Measurements from ENCODE around the gene AHI1. TPM values are rescaled to one million over a fixed set of nuclear protein-coding genes. Genes with fewer than 3 reads are reported as not detected.

AHI1 gene
- total RNA-seq, 6 experiments from 2014 or later = 14.6 to 19.1 (median 17.0) TPM

DNA sequence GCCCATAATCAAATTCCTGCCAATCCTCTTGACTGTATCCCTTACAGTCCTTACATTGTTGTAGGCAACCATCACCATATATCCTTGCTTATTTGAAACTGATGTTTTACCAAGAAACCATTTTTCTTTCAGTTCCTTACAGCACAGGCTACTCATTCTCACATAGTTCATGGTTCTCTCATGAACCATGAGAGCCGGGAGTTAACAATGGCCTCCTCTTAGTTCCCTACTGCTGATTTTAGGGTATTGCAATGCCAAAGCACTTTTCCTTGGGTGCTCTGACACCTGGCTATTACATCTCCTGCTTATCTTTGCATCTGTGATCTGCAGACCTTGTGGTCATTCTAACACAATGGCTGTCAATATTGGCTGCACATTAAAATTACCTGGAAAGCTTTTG lies 183.0 kb downstream of the AHI1 start:
- Mint-ChIP-seq H3K27ac (no peak overlapping the region), H3K4me1 (ENCODE audit: low read depth) (peaks cover 2% of the 10 kb centered on the region), H3K4me3 (no peak overlapping the region), H3K9me3 (no peaks in the 10 kb centered on the region), H3K36me3 (ENCODE audit: low read depth) (peaks cover 17% of the 10 kb centered on the region), H3K27me3 (ENCODE audit: insufficient read depth) (no peaks in the 10 kb centered on the region)
- TF ChIP-seq, protein P1, sequence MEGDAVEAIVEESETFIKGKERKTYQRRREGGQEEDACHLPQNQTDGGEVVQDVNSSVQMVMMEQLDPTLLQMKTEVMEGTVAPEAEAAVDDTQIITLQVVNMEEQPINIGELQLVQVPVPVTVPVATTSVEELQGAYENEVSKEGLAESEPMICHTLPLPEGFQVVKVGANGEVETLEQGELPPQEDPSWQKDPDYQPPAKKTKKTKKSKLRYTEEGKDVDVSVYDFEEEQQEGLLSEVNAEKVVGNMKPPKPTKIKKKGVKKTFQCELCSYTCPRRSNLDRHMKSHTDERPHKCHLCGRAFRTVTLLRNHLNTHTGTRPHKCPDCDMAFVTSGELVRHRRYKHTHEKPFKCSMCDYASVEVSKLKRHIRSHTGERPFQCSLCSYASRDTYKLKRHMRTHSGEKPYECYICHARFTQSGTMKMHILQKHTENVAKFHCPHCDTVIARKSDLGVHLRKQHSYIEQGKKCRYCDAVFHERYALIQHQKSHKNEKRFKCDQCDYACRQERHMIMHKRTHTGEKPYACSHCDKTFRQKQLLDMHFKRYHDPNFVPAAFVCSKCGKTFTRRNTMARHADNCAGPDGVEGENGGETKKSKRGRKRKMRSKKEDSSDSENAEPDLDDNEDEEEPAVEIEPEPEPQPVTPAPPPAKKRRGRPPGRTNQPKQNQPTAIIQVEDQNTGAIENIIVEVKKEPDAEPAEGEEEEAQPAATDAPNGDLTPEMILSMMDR (IDR thresholded peaks at IDR 0.05) = no peak
- no peak for DNase-seq

DNA sequence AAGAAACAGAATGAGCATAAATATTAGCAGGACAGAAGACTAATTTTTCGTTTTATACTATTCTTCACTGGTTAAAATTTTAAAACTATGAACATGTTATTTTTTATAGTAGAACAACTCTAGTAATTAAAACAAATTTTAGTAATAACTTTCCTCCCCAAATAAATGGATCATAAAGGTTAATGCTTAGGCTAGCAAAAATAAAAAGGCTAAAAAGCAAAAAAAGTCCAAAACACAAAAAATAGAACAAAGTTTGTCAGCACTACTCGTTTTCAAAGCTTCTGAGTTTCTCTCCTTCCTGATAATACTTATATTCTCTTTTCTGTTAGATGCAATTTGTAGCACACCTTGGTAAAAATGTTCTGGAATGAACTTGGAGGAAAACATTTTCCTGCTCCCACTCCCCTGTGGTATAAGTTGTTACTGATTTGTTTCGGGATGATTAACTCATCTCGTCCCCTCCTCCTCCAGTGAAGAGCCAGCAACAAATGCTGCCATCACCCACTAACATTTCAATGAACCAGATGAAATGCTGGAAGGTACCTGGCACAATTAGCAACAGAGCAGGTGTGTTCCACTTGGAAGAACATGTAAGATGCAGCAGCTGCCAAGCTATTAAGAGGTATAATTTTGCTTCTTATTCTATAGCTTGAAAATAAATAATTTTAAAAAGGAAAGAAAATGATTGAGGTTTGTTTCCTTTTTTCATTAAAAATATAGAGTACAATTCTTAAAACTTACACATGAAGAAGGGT lies 185.9 kb downstream of the AHI1 start:
- no peaks in the 10 kb centered on the region for H3K27me3 Mint-ChIP-seq (ENCODE audit: insufficient read depth)
- H3K4me3 Mint-ChIP-seq = no peak overlapping the region
- TF ChIP-seq, protein P1 (IDR thresholded peaks at IDR 0.05) = no peak

DNA sequence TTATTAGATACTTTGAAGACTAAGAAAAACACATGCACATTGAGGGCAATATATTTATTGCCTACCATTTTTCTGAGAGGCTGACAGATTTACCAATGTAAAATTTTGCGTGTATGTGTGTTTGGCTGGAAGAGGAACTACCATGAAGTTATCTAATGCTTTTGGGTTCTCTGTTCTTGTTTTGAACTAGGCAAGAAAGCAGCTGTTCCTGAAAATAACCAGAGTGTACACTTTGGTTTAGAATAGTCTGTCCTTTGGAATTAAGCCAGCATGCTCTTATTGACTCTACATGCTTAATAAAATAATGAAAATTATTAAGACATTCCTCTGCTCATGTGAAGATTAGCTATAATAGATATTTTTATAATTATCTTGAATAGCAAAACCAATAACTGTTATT lies 187.2 kb downstream of the AHI1 start:
- no peaks in the 10 kb centered on the region for H3K9me3 Mint-ChIP-seq
- no peak overlapping the region for H3K4me3 Mint-ChIP-seq
- no peak overlapping the region for H3K27ac Mint-ChIP-seq
- no peak for DNase-seq
- H3K27me3 Mint-ChIP-seq (ENCODE audit: insufficient read depth) = no peaks in the 10 kb centered on the region
- H3K4me1 Mint-ChIP-seq (ENCODE audit: low read depth) = peaks cover 7% of the 10 kb centered on the region; the same call in 1 of the 2 replicates
- TF ChIP-seq, protein P1 (IDR thresholded peaks at IDR 0.05) = no peak
- H3K36me3 Mint-ChIP-seq (ENCODE audit: low read depth) = peaks cover 21% of the 10 kb centered on the region

More for the DNA sequence above, 185.9 kb downstream of the AHI1 start:
- H3K27ac Mint-ChIP-seq = no peak overlapping the region
- no peak for DNase-seq
- H3K36me3 Mint-ChIP-seq (ENCODE audit: low read depth) = peaks cover 17% of the 10 kb centered on the region
- no peaks in the 10 kb centered on the region for H3K9me3 Mint-ChIP-seq
- H3K4me1 Mint-ChIP-seq (ENCODE audit: low read depth) = no peaks in the 10 kb centered on the region

DNA sequence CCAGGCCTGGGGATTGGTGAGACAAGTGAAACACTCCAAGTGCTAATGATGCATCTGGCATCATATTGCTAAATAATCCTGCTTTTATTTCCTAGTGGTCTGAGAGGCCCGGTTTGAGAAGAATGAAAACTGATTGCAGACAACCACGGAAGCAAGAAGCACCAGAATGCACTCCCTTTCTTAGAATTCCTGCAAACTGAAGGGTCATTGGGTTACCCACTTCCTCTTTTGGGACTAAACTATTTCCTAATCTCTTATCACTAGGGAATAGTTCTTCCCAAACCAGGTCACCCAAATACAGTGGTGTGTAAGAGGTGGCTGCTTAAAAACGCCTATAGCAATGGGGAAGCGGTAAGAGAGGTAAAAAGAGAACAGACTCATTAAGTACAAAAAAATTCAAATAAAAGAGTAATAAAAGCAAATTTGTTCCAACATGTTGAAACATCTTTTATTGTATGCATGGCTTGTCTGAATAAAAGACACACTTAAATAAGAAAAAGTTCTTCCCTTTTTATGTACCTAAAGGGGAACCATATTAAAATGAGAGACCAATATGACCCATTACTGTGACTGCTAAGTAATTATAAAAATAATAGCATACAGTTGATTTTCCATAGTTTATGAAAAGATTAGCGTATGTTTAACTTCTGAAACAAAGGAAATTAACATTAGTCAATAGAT lies 190.7 kb downstream of the AHI1 start:
- H3K4me1 Mint-ChIP-seq (ENCODE audit: low read depth) = peaks cover 7% of the 10 kb centered on the region; the same call in 1 of the 2 replicates
- no peak overlapping the region for H3K4me3 Mint-ChIP-seq
- H3K27ac Mint-ChIP-seq = no peak overlapping the region
- TF ChIP-seq, protein P1 (IDR thresholded peaks at IDR 0.05) = no peak
- no peaks in the 10 kb centered on the region for H3K9me3 Mint-ChIP-seq
- peaks cover 34% of the 10 kb centered on the region for H3K36me3 Mint-ChIP-seq (ENCODE audit: low read depth)
- no peaks in the 10 kb centered on the region for H3K27me3 Mint-ChIP-seq (ENCODE audit: insufficient read depth)
- DNase-seq = no peak

DNA sequence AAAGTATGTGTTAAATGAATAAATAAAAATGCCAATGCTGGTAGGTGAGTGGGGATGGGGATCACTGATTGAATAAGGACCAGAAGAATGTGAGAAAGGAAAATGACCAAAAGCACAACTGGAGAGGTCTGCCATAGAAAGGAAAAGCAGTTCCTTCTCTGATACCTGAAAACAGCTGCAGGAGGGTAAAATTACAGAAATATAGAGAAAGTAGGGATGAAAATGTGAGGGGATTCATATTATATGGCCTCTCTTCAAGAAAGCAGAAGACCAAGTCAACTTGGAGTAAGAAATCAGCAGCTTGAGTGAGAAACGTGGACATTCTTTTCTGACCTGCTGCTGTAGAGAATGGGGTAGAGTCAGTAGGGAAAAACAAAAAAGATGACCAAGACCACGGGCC lies 191.4 kb downstream of the AHI1 start:
- Mint-ChIP-seq H3K9me3 (no peaks in the 10 kb centered on the region), H3K36me3 (ENCODE audit: low read depth) (peaks cover 39% of the 10 kb centered on the region), H3K27me3 (ENCODE audit: insufficient read depth) (no peaks in the 10 kb centered on the region), H3K4me1 (ENCODE audit: low read depth) (peaks cover 7% of the 10 kb centered on the region; the same call in 1 of the 2 replicates), H3K4me3 (no peak overlapping the region), H3K27ac (no peak overlapping the region)
- DNase-seq = no peak
- TF ChIP-seq, protein P1 (IDR thresholded peaks at IDR 0.05) = no peak
